Endothelial cell of umbilical vein (primary cell): Measurements from ENCODE around the gene BPIFA2.

ENCODE experiments used
- POLR2AphosphoS5 ChIP-seq: IDR thresholded peaks from 2 replicates; pipeline ENCODE4 v1.6.1; 2012; ENCODE audit warnings: low read depth, mild to moderate bottlenecking, control low read depth, low read length, moderate library complexity; ENCODE audit not compliant: insufficient read depth
- TF ChIP-seq, protein P1 (sequence below): IDR thresholded peaks from 2 replicates; pipeline ENCODE4 v1.6.1; 2011; ENCODE audit not compliant: insufficient read depth, insufficient read length
- TF ChIP-seq, protein P2 (sequence below), 2 donors: IDR thresholded peaks; 1 replicate in 1 of 2; 2 replicates in 1 of 2; pipeline ENCODE4 v1.5.1; 2011; ENCODE audit warnings: low read length in 2 of 2, mild to moderate bottlenecking in 2 of 2, moderate library complexity in 2 of 2, control low read depth in 1 of 2, inconsistent platforms in 1 of 2, low read depth in 1 of 2; ENCODE audit not compliant: insufficient read depth in 1 of 2; ENCODE audit errors: extremely low read depth in 1 of 2

GRCh38 chr20:33145521-33145920 is 22.4 kb upstream of the BPIFA2 start:
- TF ChIP-seq, protein P1, sequence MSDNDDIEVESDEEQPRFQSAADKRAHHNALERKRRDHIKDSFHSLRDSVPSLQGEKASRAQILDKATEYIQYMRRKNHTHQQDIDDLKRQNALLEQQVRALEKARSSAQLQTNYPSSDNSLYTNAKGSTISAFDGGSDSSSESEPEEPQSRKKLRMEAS, result no peak
- TF ChIP-seq, protein P2, sequence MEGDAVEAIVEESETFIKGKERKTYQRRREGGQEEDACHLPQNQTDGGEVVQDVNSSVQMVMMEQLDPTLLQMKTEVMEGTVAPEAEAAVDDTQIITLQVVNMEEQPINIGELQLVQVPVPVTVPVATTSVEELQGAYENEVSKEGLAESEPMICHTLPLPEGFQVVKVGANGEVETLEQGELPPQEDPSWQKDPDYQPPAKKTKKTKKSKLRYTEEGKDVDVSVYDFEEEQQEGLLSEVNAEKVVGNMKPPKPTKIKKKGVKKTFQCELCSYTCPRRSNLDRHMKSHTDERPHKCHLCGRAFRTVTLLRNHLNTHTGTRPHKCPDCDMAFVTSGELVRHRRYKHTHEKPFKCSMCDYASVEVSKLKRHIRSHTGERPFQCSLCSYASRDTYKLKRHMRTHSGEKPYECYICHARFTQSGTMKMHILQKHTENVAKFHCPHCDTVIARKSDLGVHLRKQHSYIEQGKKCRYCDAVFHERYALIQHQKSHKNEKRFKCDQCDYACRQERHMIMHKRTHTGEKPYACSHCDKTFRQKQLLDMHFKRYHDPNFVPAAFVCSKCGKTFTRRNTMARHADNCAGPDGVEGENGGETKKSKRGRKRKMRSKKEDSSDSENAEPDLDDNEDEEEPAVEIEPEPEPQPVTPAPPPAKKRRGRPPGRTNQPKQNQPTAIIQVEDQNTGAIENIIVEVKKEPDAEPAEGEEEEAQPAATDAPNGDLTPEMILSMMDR (IDR thresholded peaks at IDR 0.05; ENCODE audit: extremely low read depth in 1 of 2, insufficient read depth in 1 of 2, low read depth in 1 of 2, low read length in 2 of 2), result no peak
- no peak for TF ChIP-seq POLR2AphosphoS5
